GM19467 (cell line): ENCODE results near the gene WWOX.
"Not testable (repeated sequence)": the region's sequence is repeated elsewhere in the genome, so short reads cannot be mapped to it uniquely, and the experiment has no call there.

Source experiments
- ATAC-seq: cut with Tn5 transposase; IDR thresholded peaks from one replicate; pipeline ENCODE4 v1.9.1; 2021; ENCODE audit warnings: mild to moderate bottlenecking, moderate library complexity; ENCODE audit not compliant: unreplicated experiment

The WWOX gene

DNA sequence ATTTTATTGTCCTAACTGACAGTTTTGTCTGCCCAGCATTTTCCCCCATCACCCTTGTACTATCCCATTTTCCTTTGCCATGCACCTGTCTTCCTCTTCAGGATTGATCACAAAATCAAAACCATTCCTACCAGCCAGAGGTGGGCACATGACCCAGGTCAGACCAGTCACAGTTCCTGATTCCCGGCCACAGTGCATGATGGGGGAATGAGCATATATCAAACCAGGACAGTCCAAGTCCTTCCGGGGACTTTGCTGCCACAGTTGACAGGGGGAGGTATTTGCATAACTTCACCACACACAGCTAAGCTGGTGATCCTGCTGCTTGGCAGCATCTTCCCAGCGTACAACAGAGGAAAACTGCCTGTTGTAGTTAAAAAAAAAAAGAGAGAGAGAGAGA, 493.9 kb downstream of the WWOX start:
- ATAC-seq: no peak

DNA sequence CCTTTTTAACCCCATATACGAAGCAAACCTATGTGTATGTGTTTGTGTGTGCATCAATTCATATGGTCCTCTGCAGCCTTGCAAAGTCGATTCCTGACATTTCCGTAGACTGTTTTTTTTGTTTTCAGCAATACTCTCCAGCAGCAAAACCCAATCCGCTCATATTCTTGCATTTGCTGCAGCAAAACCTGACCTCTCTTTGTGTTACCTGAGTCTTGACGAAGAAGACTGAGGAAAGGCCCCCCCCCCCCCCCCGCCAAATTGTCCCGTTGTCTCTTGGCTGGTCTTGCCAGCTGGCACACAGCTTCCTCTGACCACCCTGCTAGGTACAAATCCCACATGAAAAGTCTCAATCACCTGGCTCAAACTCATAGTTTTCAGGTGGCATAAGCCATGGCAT, 494.7 kb downstream of the WWOX start:
- ATAC-seq: no peak

DNA sequence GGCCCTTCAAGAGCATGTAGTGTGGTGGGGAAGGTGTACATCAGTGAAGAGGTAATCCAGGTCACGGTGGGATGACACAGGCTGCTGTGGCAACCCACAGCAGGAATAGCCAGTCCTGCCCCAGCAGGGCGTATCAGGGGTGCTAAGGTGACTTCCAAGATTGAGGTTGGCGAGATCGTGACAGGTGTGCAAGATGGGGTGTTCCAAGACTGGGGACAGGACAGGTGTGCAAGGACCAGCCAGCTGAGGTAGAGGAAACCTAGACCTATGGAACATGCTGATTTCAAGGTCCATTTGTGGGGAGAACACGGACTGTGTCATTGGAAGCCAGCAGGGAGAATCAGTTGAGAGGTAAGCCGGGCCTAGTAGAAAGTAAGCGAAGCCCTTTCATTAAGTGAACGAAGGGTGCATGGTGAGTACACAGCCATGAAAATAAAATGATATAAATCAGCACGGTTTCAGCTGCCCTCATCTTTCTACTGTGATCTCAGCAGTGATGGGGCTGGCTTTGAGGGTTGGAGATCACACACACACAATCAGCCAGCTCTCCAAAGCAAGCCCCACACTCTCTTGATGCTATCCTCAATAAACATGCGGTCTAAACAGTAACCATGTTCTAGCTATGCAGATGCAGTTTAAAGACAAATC, 497.0 kb downstream of the WWOX start:
- no peak for ATAC-seq

DNA sequence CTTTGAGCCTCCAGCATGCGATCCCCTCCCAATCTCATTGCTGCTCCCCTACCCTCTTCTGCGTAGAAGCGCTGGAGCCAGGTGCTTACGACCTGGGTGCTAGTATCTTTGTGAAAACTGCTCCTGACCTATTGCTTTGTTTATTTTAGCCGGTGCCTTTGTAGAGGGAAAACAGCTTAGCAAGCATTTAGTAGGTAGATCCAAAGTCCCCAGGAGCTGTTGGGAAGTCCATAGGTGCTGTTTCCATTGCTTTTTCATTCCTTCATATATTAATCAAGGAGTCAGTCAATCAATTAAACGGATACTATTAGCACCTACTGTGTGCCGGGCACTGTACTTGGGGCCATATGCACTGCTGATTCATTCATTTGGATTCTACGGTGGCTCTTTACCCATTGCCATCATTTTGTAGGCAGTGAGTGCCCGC, 497.6 kb downstream of the WWOX start:
- ATAC-seq: no peak

DNA sequence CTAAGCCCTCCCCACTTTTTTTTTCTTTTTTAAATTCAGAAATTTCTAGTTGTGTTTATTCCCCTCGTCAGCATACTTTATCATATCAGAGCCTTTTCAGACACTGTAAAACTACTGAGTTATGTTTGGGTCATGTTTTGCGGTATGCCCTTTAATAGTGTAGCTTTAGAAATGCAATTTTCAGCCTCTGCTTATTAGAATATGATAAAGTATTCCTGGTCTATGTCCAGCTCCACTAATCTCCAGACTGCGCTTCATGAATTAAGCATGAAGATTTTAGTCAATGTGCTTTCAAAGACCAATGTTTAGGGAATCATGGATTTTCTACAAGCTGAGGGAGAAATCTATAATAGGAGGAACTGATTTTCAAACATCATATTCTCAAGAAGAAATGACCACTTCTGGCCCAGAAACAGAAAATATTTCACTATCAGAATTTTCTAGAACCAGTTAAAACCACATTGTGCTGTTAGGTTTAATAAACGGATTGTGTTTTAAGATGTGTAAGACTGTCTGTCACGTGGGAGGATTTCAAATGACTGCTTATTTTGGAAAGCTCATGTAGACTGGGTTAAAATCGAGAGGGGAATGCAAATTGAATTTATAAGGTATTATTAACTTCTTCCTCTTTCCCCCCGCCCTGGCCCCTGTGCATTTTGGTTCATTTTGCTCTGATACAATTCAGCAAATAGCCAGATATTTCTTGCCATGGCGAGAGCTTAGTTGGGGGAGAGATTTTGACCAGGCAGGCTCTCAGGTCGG, 498.5 kb downstream of the WWOX start:
- ATAC-seq: no peak

DNA sequence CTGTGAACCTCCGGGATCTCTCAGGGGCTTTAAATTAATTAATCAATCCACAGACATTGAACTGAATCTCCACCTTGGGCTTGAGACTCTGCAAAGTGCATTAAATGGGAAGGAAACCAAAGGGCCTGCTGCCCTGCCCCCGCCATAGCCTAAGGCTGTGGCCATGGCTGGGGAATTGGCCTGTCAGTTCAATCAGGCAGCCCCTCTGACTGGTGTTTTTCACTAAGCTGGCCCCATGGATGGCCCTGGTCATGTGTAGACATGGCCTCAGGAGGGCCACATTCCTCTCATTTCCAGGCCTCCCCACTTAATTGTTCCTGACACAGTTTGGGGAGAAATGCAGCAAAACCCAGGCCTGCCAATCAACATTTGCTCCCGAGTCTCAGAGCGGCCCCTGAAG, 499.8 kb downstream of the WWOX start:
- no peak for ATAC-seq

DNA sequence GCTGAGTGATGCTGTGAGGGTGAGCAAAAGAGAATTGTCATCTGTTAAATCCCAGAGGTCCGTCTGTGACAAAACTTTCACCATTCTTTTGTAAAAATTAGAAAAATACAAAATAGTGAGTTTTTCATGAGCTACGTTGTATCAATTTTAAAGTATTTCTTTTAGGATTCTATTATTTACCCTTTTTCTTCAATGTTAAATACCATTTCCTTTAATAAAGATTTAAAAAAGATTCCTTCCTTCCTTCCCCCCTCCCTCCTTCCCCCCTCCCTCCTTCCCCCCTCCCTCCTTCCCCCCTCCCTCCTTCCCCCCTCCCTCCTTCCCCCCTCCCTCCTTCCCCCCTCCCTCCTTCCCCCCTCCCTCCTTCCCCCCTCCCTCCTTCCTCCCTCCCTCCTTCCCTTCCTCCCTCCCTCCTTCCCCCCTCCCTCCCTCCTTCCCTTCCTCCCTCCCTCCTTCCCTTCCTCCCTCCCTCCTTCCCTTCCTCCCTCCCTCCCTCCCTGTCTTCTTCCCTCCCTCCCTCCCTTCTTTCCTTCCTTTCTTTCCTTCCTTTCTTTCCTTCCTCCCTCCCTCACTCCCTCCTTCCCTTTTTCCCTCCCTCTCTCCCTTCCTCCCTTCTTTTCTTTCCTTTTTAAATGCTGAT, 505.1 kb downstream of the WWOX start:
- ATAC-seq: not testable (repeated sequence)

DNA sequence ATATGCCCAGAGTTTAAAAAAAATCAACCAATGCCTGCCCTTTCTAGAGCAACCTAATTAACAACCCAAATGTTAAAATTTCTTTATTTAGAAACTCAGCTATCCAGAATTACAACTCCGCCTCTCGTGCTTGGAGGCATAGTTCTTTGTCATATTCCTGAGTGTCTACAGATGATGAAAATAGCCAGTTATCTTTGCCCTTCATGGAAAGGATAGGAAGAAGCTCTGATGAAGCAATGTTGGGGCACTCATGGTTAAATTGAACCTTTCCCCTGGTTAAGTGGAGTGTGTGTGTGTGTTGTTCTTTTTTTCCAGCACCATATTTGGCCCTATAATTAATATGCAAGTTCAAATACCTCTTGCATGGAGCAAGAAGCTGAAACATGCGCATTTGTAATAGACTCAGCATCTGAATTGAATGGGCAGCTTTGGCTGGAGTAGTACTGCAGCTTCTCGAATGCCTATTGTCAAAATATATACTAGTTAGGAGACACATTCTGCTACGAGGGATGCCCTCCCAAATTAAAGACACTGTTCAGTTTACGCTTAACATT, 506.2 kb downstream of the WWOX start:
- ATAC-seq: no peak

DNA sequence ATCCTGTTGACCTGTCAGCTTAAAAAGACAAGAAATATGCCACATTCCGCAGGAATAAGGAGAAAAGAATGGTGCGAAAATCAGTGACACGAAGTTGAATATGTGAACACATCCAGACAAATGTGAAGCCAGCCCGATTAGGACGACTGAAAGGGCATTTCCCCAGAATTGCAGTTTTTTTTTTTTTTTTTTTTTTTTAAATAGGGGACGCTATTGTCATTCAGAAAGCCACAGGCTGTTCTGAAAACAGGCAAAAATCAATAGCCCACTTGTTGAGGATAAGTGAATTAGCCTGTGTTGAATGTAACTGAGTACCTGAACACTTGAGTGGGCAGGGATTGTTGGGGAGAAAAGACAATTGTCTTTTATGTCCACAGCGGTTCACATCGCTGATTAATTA, 507.1 kb downstream of the WWOX start:
- ATAC-seq: no peak

DNA sequence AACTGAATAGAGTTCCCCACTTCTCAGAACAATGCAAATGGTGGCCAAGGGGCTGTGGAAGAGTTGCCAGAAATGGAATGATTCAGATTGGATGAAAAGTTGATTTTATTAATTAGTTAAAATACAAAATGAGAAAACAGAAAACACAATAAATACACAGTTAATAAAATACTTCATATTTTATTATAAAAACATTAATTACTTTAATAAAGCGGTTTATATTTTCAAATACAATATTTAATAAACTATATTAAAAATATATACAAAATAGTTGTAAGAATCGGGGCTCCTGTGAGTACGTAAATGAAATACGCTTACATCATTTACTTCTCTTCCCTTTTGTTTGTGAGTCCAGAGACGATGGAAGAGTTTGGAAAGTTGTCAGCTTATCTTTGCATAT, 507.6 kb downstream of the WWOX start:
- ATAC-seq: no peak

DNA sequence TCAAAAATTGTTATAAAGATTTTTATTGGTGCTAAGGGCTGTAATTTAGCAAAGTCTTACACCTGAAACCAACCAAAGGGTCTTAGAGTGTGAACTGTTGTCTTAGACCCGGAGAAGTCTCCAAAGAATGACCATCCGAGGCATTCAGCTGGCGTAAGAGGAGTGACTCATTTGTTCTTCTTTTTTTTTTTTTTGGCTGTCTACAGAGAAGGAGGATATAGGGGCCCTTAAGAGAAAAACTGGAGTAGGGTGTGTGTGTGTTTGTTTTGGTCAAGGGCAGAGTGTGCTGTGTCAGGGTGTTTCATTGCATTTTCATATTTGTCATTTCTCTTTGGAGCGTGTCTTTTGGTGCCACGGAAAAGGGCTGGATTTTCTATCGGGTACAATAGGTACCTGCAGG, 508.0 kb downstream of the WWOX start:
- no peak for ATAC-seq

DNA sequence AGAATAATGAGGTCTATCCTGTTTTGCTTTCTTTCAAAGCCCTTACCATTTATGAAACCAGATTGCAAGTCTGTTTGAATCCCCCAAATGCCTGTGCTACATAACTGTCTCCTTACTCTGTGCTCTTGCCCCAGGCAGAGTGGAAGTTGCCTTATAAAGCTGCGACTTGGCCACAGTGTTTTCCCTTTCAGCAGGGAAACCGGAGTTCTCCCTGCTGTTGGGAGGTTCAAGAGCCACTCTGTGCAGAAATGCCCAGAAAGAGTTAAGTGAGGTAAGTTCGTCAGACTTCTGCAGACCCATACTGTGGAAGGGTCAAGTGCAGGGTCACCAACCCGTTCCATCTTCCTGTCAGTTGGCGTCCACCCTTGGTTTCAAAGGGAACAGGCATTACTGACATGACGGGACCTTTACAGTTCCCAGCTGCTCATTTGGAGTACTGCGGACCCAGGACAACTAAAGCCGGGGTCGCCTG, 508.9 kb downstream of the WWOX start:
- ATAC-seq: no peak

DNA sequence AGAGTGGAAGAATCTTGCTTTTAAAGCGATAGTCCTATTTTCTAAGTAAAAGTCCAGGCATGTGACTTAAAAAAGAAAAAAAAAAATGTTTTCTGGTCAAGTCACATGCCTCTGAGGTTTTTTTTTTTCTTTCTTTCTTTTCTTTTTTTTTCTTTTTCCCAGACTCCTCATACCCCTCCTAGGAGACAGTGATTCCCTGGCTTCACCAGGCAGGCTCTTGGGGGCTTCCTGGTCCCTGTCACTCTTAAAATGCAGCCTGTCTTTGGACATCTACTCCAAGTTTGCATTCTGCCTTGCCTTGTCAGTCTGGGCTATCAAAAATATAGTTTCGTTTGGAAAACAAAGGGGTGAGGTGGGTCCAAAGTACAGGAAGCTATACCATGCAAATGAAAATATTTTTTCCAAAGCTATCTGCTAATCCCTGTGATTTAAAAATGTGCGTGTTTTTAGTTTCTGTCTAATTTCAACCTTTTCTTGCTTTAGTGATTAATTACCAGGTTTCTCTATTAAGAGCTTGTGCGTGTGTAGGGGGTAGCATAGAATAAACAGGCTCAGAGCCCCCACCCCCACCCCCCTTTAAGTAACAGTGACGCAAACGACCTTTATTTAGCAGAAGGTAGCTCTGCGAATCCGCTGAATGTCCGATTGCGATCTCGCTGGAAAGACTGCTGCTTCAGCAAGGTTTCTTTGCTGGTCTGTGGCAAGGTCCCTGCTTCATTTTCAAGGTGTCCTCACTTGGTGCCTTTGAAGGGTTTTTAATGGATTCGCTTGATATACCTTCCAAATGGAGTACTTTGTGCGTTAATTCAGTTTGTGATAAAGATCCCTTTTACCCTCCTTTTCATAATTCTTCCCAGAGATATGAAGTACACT, 510.2 kb downstream of the WWOX start:
- ATAC-seq: no peak

DNA sequence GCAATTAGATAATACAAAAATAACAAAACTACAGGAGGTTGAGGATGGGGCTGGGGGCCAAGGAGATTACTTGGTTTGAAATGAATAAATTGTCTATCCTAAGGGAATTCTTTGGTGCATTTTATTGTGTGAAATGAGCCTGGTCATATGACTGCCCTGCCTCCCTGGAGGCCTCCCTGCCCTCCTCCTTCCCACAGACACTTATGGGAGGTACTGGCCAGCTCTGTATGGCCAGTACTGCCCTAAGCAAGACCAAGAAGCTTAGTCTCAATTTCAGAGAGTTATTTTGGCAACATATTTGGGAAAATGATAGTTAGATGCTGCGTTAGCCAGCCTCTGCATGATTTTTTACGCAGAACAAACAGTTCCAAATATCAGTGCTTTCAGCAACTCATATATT, 511.9 kb downstream of the WWOX start:
- ATAC-seq: no peak

DNA sequence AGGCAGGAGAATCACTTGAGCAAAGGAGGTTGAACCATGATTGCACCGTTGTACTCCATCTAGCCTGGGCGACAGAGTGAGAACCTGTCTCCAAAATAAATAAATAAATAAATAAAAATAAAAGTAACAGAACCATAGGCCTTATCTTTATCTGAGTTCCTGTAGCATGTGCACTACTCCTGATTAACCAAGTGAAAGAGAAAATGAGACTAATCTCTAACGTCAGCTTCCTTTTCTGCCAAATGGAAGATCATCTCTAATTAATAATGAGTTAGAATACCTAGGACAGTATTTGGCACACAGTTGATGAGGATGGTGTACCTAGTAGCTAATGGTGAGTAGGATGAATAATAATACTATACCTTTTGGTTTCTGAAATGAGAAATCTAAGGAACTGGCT, 520.4 kb downstream of the WWOX start:
- no peak for ATAC-seq

DNA sequence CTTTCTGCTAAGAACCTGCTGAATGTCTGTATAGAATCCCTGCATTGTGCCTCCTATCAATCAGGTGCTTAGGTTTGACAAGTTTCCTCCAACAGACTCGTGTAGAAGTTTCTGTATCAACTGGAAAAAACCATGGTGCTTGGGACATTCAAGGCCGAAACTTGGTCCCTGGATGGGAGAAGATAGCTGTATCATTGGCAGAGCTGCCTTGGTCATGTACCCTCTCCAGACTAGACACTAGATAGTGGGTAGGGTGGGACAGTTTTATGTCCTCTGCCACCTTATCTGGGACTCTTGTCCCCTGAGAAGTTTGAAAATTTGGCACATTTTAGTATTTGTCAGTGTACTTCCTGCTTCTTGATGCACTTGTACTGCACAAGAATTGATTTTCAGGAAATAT, 520.8 kb downstream of the WWOX start:
- ATAC-seq: no peak

DNA sequence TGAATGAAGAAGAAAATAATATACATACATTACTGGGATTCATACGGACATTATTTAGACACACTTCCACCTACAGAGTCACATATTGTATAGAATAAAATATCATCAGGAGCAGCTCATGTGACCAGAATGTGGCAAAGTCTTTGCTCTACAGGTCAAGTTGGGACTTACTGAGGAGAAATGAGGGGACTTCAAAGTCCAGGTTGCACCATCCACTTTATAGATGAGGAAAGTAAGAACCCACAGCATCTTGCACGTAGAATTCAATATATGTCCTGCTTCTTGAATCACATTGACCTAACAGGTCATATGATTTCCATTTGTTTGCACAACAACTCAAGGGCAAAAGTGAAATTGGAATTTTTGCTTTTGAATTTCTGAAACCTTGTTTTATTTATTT, 524.3 kb downstream of the WWOX start:
- ATAC-seq: no peak

DNA sequence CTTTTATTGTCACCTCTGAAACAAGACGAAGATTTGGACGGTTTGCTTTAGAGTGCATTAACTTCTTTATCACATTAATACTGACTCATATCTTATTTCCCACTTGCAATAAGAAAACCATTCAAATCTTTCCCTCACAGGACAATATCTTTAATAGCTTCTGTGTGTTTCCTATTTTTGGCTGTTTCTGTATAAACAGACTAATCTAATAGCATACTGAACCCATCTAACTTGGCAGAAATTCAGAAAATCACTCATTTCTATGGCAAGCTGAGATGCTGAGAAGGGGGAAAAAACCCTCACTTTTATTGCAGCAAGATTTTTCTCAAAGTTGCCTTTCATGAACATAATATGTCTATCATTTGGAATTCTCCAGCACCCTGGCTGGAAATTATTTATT, 524.9 kb downstream of the WWOX start:
- ATAC-seq: no peak

DNA sequence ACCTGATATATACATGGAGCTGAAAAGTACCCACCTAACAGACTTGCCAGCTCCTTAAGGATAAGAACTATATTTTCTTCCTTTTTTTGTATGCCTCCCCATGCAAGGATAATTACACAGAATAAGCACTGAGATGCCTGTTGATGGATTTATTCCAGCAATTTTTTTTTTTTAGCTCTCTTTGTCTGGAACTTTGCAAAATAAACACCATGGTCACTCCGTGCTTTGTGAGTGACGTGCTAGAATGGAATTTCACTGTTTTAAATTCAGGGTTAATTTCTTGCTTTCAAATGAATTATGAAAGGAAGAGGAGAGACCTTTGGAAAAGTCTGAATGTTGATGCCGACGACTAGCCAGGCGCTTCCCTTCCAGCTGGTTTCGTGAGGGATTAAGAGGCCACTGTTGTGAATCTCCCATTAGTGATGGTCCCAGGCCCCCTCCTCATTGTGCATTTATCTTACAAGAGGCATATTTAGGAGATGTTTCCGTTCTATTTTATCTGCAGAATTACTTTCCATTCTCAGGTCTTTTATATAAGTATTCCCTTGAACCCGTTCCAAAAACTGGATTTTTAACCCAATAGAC, 529.1 kb downstream of the WWOX start:
- no peak for ATAC-seq

DNA sequence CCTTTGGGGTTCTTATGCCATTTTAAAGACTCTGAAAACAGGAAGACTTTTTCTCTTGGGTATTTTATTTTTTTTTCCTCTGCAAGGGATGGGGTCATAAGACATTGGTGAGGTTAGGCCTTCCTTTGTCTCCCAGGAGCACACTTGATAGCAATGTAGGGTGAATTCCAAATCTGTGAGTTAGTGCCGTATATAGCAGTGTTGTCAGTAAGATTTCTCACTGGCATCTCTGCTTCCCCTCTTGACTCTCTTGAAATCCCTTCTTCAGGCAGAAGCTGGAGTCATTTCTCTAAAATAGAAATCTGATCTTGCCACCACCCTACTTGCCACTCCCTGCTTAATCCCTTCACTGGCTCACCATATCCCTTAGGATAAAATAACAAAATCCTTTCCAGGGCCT, 529.7 kb downstream of the WWOX start:
- ATAC-seq: no peak

DNA sequence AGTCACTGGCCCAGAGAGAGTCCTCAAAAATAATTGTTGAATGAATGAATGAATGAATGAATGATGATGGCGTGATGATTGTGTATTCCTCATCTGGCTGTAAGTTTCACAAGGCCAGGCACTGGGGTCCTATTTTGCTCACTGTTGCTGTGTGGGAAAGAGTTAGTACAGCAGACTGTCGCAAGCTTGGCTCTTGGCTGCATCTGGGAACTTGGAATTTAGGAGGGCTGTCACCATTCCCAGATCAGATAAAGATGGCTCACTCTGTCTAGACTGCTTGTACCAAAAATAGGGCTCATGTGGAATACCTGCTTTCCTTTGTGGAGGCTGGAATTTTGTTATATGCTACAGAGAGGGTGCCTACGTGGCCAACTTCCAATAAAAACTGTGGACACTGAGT, 530.6 kb downstream of the WWOX start:
- ATAC-seq: no peak
